H9 (cell line): ENCODE data around the gene SLCO3A1. TPM values are rescaled to one million over a fixed set of nuclear protein-coding genes. Genes with fewer than 3 reads are reported as not detected.

Experiments used
- DNase-seq: peaks from one replicate; pipeline ENCODE4 v3.0.0-alpha.2; 2017
- H2AFZ ChIP-seq: one replicate; pipeline ENCODE4 v1.6.1; 2013; ENCODE audit warnings: mild to moderate bottlenecking, low read length, control low read depth, moderate library complexity
- H2AK5ac ChIP-seq: 2 replicates; pipeline ENCODE4 v1.6.1; 2013; ENCODE audit warnings: low read length, control low read depth, mixed read lengths; ENCODE audit not compliant: insufficient read length
- H2BK120ac ChIP-seq: one replicate; pipeline ENCODE4 v1.6.1; 2013; ENCODE audit warnings: low read depth, mild to moderate bottlenecking, low read length, control low read depth, inconsistent platforms; ENCODE audit not compliant: poor library complexity, severe bottlenecking
- H2BK12ac ChIP-seq: 2 replicates; pipeline ENCODE4 v1.6.1; 2013; ENCODE audit warnings: low read length, control low read depth, mixed read lengths, low read depth; ENCODE audit not compliant: insufficient read length
- H2BK15ac ChIP-seq: 2 replicates; pipeline ENCODE4 v1.6.1; 2013; ENCODE audit warnings: low read depth, low read length, control low read depth
- H2BK20ac ChIP-seq: one replicate; pipeline ENCODE4 v1.6.1; 2013; ENCODE audit warnings: low read depth, mild to moderate bottlenecking, low read length, control low read depth, inconsistent platforms; ENCODE audit not compliant: poor library complexity, severe bottlenecking
- H2BK5ac ChIP-seq: 2 replicates; pipeline ENCODE4 v1.6.1; 2013; ENCODE audit warnings: low read length, control low read depth, mixed read lengths; ENCODE audit not compliant: insufficient read length
- H3K14ac ChIP-seq: 2 replicates; pipeline ENCODE4 v1.6.1; 2013; ENCODE audit warnings: low read length, control low read depth; ENCODE audit not compliant: insufficient read depth
- H3K18ac ChIP-seq: 2 replicates; pipeline ENCODE4 v1.6.1; 2013; ENCODE audit warnings: low read depth, mild to moderate bottlenecking, mixed read lengths, low read length, control low read depth; ENCODE audit not compliant: insufficient read length
- H3K23ac ChIP-seq: 2 replicates; pipeline ENCODE4 v1.6.1; 2013; ENCODE audit warnings: low read length, control low read depth, mixed read lengths, low read depth; ENCODE audit not compliant: insufficient read length
- H3K23me2 ChIP-seq: 2 replicates; pipeline ENCODE4 v1.6.1; 2013; ENCODE audit warnings: low read depth, mild to moderate bottlenecking, mixed read lengths, low read length, control low read depth; ENCODE audit not compliant: insufficient read length, poor library complexity, severe bottlenecking
- H3K27ac ChIP-seq: 2 replicates; pipeline ENCODE4 v1.5.1; 2013; ENCODE audit warnings: low read length, control low read depth, mixed read lengths, low read depth; ENCODE audit not compliant: insufficient read length
- H3K27me3 ChIP-seq: 2 replicates; pipeline ENCODE4 v1.6.1; 2013; ENCODE audit warnings: low read length, control low read depth, inconsistent platforms; ENCODE audit not compliant: insufficient read depth
- H3K4ac ChIP-seq: 2 replicates; pipeline ENCODE4 v1.6.1; 2013; ENCODE audit warnings: low read depth, mild to moderate bottlenecking, control low read depth, inconsistent platforms, low read length, moderate library complexity
- H3K4me1 ChIP-seq: 2 replicates; pipeline ENCODE4 v1.6.1; 2013; ENCODE audit warnings: low read length, control low read depth, inconsistent platforms; ENCODE audit not compliant: insufficient read depth
- H3K4me2 ChIP-seq: 2 replicates; pipeline ENCODE4 v1.6.1; 2013; ENCODE audit warnings: low read length, control low read depth, mixed read lengths; ENCODE audit not compliant: insufficient read length, insufficient read depth
- H3K56ac ChIP-seq: 2 replicates; pipeline ENCODE4 v1.6.1; 2013; ENCODE audit warnings: low read depth, mild to moderate bottlenecking, mixed read lengths, low read length, control low read depth; ENCODE audit not compliant: insufficient read length
- H3K79me1 ChIP-seq: 2 replicates; pipeline ENCODE4 v1.6.1; 2013; ENCODE audit warnings: low read depth, mild to moderate bottlenecking, moderate library complexity, low read length, control low read depth, inconsistent platforms; ENCODE audit not compliant: insufficient read depth, poor library complexity, severe bottlenecking
- H3K79me2 ChIP-seq: 2 replicates; pipeline ENCODE4 v1.6.1; 2013; ENCODE audit warnings: low read length, control low read depth, inconsistent platforms; ENCODE audit not compliant: insufficient read depth
- H3K9ac ChIP-seq: 2 replicates; pipeline ENCODE4 v1.6.1; 2013; ENCODE audit warnings: low read length, control low read depth, mixed read lengths; ENCODE audit not compliant: insufficient read length; ENCODE audit errors: extremely low read depth
- H3K9me3 ChIP-seq: one replicate; pipeline ENCODE4 v1.6.1; 2013; ENCODE audit warnings: low read depth, low read length, inconsistent platforms; ENCODE audit not compliant: control insufficient read depth
- H3T11ph ChIP-seq: one replicate; pipeline ENCODE4 v1.6.1; 2013; ENCODE audit warnings: mild to moderate bottlenecking, low read length, control low read depth, inconsistent platforms
- H4K20me1 ChIP-seq: one replicate; pipeline ENCODE4 v1.6.1; 2013; ENCODE audit not compliant: control insufficient read depth, insufficient read length, insufficient read depth
- H4K5ac ChIP-seq: 2 replicates; pipeline ENCODE4 v1.6.1; 2013; ENCODE audit warnings: low read depth, mild to moderate bottlenecking, mixed read lengths, low read length, control low read depth; ENCODE audit not compliant: insufficient read length
- H4K8ac ChIP-seq: replicated peaks from 2 replicates; pipeline ENCODE4 v1.6.1; 2013; ENCODE audit warnings: low read length, control low read depth, mixed read lengths, low read depth; ENCODE audit not compliant: insufficient read length
- H4K91ac ChIP-seq: 2 replicates; pipeline ENCODE4 v1.6.1; 2013; ENCODE audit warnings: low read depth, mild to moderate bottlenecking, moderate library complexity, mixed read lengths, low read length, control low read depth; ENCODE audit not compliant: insufficient read length
- H3K27ac Mint-ChIP-seq, 3 experiments: 2 replicates in 2 of 3; 3 replicates in 1 of 3; pipeline ENCODE4 v1.8.0; 2020 to 2021; ENCODE audit warnings: mixed read lengths in 3 of 3, mild to moderate bottlenecking in 1 of 3, moderate library complexity in 1 of 3
- H3K27me3 Mint-ChIP-seq: 2 replicates; pipeline ENCODE4 v1.8.0; 2021; ENCODE audit warnings: low read depth, mild to moderate bottlenecking, moderate library complexity, mixed read lengths
- H3K36me3 Mint-ChIP-seq, 3 experiments: 2 replicates in 2 of 3; 3 replicates in 1 of 3; pipeline ENCODE4 v1.8.0; 2020 to 2021; ENCODE audit warnings: low read depth in 3 of 3, mixed read lengths in 3 of 3; ENCODE audit not compliant: insufficient read depth in 1 of 3
- H3K4me1 Mint-ChIP-seq, 2 experiments: 2 replicates each; pipeline ENCODE4 v1.8.0; 2020; ENCODE audit warnings: mixed read lengths in 2 of 2
- H3K4me3 Mint-ChIP-seq, 2 experiments: 2 replicates in 1 of 2; 3 replicates in 1 of 2; pipeline ENCODE4 v1.8.0; 2020 to 2021; ENCODE audit warnings: mild to moderate bottlenecking in 2 of 2, mixed read lengths in 2 of 2, moderate library complexity in 1 of 2
- H3K9me3 Mint-ChIP-seq, 2 experiments: 2 replicates in 1 of 2; 3 replicates in 1 of 2; pipeline ENCODE4 v1.8.0; 2020; ENCODE audit warnings: mild to moderate bottlenecking in 2 of 2, mixed read lengths in 2 of 2, moderate library complexity in 1 of 2
- WGBS: extraction: QIAGEN DNeasy Blood & Tissue Kit; methylation state at CpG from one replicate; pipeline ENCODE4 v1.1.7; 2013; ENCODE audit warnings: missing lambda C conversion rate, low lambda C conversion rate, mixed read lengths; ENCODE audit not compliant: insufficient read length; ENCODE audit errors: extremely low coverage; 5-methylcytosine and 5-hydroxymethylcytosine counted together
- total RNA-seq: library from RNA; stranded (reverse); gene quantifications from 2 replicates; pipeline ENCODE4 v1.2.1, GENCODE V29; 2021
- TF ChIP-seq, protein P1 (sequence below): fragments of 200-600 bp; sonication (generic); conservative IDR thresholded peaks from 3 replicates; pipeline ENCODE4 v1.8.0; 2021; ENCODE audit warnings: antibody characterized with exemption, mild to moderate bottlenecking

The SLCO3A1 gene
- total RNA-seq, 1 experiment from 2014 or later = 9.4 TPM

DNA sequence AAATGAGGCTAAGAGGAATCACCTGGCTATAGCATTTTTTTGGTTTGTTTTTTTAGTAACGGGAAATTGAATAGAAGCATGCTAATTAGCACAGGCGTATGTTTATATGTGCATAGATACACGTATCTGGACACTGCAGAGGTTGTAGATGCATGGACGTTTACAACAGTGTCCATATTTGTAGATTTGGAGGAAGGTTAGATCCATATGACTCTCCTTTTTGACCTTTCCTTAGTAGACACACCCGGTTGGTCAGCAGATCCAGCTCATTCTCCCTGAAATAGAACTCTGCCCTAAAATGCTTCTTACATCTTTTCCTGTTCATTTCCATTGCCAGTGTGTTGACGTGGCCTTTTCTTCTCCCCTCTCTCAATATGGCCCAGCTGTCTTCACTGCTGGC lies 60.1 kb downstream of the SLCO3A1 start:
- Mint-ChIP-seq H3K4me1 (peaks cover 19 to 24% of the 10 kb centered on the region in 2 experiments), H3K27ac (peak overlapping the region in 1 of 3 experiments; percentile 58; a peak in 1 of 7 replicates), H3K36me3 (peaks cover 0 to 5% (median 2%) of the 10 kb centered on the region in 3 experiments; a peak in 2 of 7 replicates), H3K9me3 (no peaks in the 10 kb centered on the region), H3K27me3 (no peaks in the 10 kb centered on the region), H3K4me3 (no peak overlapping the region)
- Histone ChIP-seq H3K4me2 (no peak overlapping the region), H3K79me1 (no peaks in the 10 kb centered on the region), H4K20me1 (no peaks in the 10 kb centered on the region), H3K56ac (no peak overlapping the region), H3K9me3 (no peaks in the 10 kb centered on the region), H2BK20ac (no peak overlapping the region), H2BK5ac (no peak overlapping the region), H3K23me2 (no peaks in the 10 kb centered on the region), H3K14ac (no peak overlapping the region), H3K18ac (no peak overlapping the region), H2BK12ac (no peak overlapping the region), H2AFZ (no peak overlapping the region), H3K27me3 (no peaks in the 10 kb centered on the region), H3T11ph (no peak overlapping the region), H3K79me2 (peaks cover 2% of the 10 kb centered on the region; the same call in 1 of the 2 replicates), H4K8ac (no peak overlapping the region), H3K4ac (no peak overlapping the region), H2AK5ac (no peak overlapping the region), H3K9ac (no peak overlapping the region), H4K91ac (no peak overlapping the region), H4K5ac (no peak overlapping the region), H3K4me1 (no peaks in the 10 kb centered on the region), H2BK15ac (no peak overlapping the region), H3K23ac (no peak overlapping the region), H2BK120ac (no peak overlapping the region), H3K27ac (no peak overlapping the region)
- TF ChIP-seq, protein P1, sequence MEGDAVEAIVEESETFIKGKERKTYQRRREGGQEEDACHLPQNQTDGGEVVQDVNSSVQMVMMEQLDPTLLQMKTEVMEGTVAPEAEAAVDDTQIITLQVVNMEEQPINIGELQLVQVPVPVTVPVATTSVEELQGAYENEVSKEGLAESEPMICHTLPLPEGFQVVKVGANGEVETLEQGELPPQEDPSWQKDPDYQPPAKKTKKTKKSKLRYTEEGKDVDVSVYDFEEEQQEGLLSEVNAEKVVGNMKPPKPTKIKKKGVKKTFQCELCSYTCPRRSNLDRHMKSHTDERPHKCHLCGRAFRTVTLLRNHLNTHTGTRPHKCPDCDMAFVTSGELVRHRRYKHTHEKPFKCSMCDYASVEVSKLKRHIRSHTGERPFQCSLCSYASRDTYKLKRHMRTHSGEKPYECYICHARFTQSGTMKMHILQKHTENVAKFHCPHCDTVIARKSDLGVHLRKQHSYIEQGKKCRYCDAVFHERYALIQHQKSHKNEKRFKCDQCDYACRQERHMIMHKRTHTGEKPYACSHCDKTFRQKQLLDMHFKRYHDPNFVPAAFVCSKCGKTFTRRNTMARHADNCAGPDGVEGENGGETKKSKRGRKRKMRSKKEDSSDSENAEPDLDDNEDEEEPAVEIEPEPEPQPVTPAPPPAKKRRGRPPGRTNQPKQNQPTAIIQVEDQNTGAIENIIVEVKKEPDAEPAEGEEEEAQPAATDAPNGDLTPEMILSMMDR = no peak
- WGBS = no CpG with 5 or more reads among the region's 6 CpGs
- DNase-seq = no peak
